Measurements from ENCODE around the gene ACOXL.

The ACOXL gene

GRCh38 chr2:110971811-110972210 is 239.4 kb downstream of the ACOXL start:
- no peaks in the 10 kb centered on the region for H3K36me3 ChIP-seq (ENCODE audit: control insufficient read depth in 1 of 2, insufficient read depth in 2 of 2, low read length in 2 of 2)
- no peaks in the 10 kb centered on the region for H3K9me3 ChIP-seq (ENCODE audit: control insufficient read depth in 1 of 2, low read length in 2 of 2)

GRCh38 chr2:110973262-110973661 is 240.9 kb downstream of the ACOXL start:
- Histone ChIP-seq H3K9ac (ENCODE audit: low read depth in 1 of 2, low read length in 2 of 2) (no peak overlapping the region), H3K27me3 (ENCODE audit: control insufficient read depth in 1 of 2, insufficient read depth in 2 of 2, low read length in 2 of 2) (no peaks in the 10 kb centered on the region), H3K4me1 (ENCODE audit: control insufficient read depth in 1 of 2, insufficient read depth in 2 of 2, low read length in 2 of 2) (no peaks in the 10 kb centered on the region), H3K36me3 (ENCODE audit: control insufficient read depth in 1 of 2, insufficient read depth in 2 of 2, low read length in 2 of 2) (no peaks in the 10 kb centered on the region), H3K4me3 (ENCODE audit: low read depth in 1 of 2, low read length in 2 of 2) (no peak overlapping the region), H3K27ac (ENCODE audit: low read depth, low read length) (no peak overlapping the region), H3K9me3 (ENCODE audit: control insufficient read depth in 1 of 2, low read length in 2 of 2) (no peaks in the 10 kb centered on the region)

More at GRCh38 chr2:110971811-110972210, 239.4 kb downstream of the ACOXL start:
- no peak overlapping the region for H3K4me3 ChIP-seq (ENCODE audit: low read depth in 1 of 2, low read length in 2 of 2)
- H3K4me1 ChIP-seq (ENCODE audit: control insufficient read depth in 1 of 2, insufficient read depth in 2 of 2, low read length in 2 of 2): no peaks in the 10 kb centered on the region
- no peak overlapping the region for H3K27ac ChIP-seq (ENCODE audit: low read depth, low read length)
- H3K9ac ChIP-seq (ENCODE audit: low read depth in 1 of 2, low read length in 2 of 2): no peak overlapping the region
- H3K27me3 ChIP-seq (ENCODE audit: control insufficient read depth in 1 of 2, insufficient read depth in 2 of 2, low read length in 2 of 2): no peaks in the 10 kb centered on the region

GRCh38 chr2:110977403-110977802 is 245.0 kb downstream of the ACOXL start:
- Histone ChIP-seq H3K4me3 (ENCODE audit: low read depth in 1 of 2, low read length in 2 of 2) (no peak overlapping the region), H3K9ac (ENCODE audit: low read depth in 1 of 2, low read length in 2 of 2) (no peak overlapping the region), H3K9me3 (ENCODE audit: control insufficient read depth in 1 of 2, low read length in 2 of 2) (no peaks in the 10 kb centered on the region), H3K4me1 (ENCODE audit: control insufficient read depth in 1 of 2, insufficient read depth in 2 of 2, low read length in 2 of 2) (no peaks in the 10 kb centered on the region), H3K27ac (ENCODE audit: low read depth, low read length) (no peak overlapping the region), H3K27me3 (ENCODE audit: control insufficient read depth in 1 of 2, insufficient read depth in 2 of 2, low read length in 2 of 2) (no peaks in the 10 kb centered on the region), H3K36me3 (ENCODE audit: control insufficient read depth in 1 of 2, insufficient read depth in 2 of 2, low read length in 2 of 2) (no peaks in the 10 kb centered on the region)

- no peaks in the 10 kb centered on the region for H3K36me3 ChIP-seq (ENCODE audit: control insufficient read depth in 1 of 2, insufficient read depth in 2 of 2, low read length in 2 of 2)
- no peak overlapping the region for H3K4me3 ChIP-seq (ENCODE audit: low read depth in 1 of 2, low read length in 2 of 2)
- H3K27me3 ChIP-seq (ENCODE audit: control insufficient read depth in 1 of 2, insufficient read depth in 2 of 2, low read length in 2 of 2): no peaks in the 10 kb centered on the region
- no peaks in the 10 kb centered on the region for H3K4me1 ChIP-seq (ENCODE audit: control insufficient read depth in 1 of 2, insufficient read depth in 2 of 2, low read length in 2 of 2)
- no peak overlapping the region for H3K9ac ChIP-seq (ENCODE audit: low read depth in 1 of 2, low read length in 2 of 2)
- H3K27ac ChIP-seq (ENCODE audit: low read depth, low read length): no peak overlapping the region
- H3K9me3 ChIP-seq (ENCODE audit: control insufficient read depth in 1 of 2, low read length in 2 of 2): no peaks in the 10 kb centered on the region
Measured at GRCh38 chr2:110978148-110978547, 245.8 kb downstream of the ACOXL start.

- Histone ChIP-seq H3K27ac (ENCODE audit: low read depth, low read length) (no peak overlapping the region), H3K36me3 (ENCODE audit: control insufficient read depth in 1 of 2, insufficient read depth in 2 of 2, low read length in 2 of 2) (no peaks in the 10 kb centered on the region), H3K4me3 (ENCODE audit: low read depth in 1 of 2, low read length in 2 of 2) (no peak overlapping the region), H3K4me1 (ENCODE audit: control insufficient read depth in 1 of 2, insufficient read depth in 2 of 2, low read length in 2 of 2) (no peaks in the 10 kb centered on the region), H3K9ac (ENCODE audit: low read depth in 1 of 2, low read length in 2 of 2) (no peak overlapping the region), H3K27me3 (ENCODE audit: control insufficient read depth in 1 of 2, insufficient read depth in 2 of 2, low read length in 2 of 2) (no peaks in the 10 kb centered on the region), H3K9me3 (ENCODE audit: control insufficient read depth in 1 of 2, low read length in 2 of 2) (no peaks in the 10 kb centered on the region)
Measured at GRCh38 chr2:110978756-110979470, 246.5 kb downstream of the ACOXL start.

GRCh38 chr2:110979471-110980338 is 247.3 kb downstream of the ACOXL start:
- no peak overlapping the region for H3K4me3 ChIP-seq (ENCODE audit: low read depth in 1 of 2, low read length in 2 of 2)
- no peaks in the 10 kb centered on the region for H3K9me3 ChIP-seq (ENCODE audit: control insufficient read depth in 1 of 2, low read length in 2 of 2)
- no peak overlapping the region for H3K9ac ChIP-seq (ENCODE audit: low read depth in 1 of 2, low read length in 2 of 2)
- no peaks in the 10 kb centered on the region for H3K4me1 ChIP-seq (ENCODE audit: control insufficient read depth in 1 of 2, insufficient read depth in 2 of 2, low read length in 2 of 2)
- no peak overlapping the region for H3K27ac ChIP-seq (ENCODE audit: low read depth, low read length)
- no peaks in the 10 kb centered on the region for H3K27me3 ChIP-seq (ENCODE audit: control insufficient read depth in 1 of 2, insufficient read depth in 2 of 2, low read length in 2 of 2)
- no peaks in the 10 kb centered on the region for H3K36me3 ChIP-seq (ENCODE audit: control insufficient read depth in 1 of 2, insufficient read depth in 2 of 2, low read length in 2 of 2)

- Histone ChIP-seq H3K4me1 (ENCODE audit: control insufficient read depth in 1 of 2, insufficient read depth in 2 of 2, low read length in 2 of 2) (no peaks in the 10 kb centered on the region), H3K36me3 (ENCODE audit: control insufficient read depth in 1 of 2, insufficient read depth in 2 of 2, low read length in 2 of 2) (no peaks in the 10 kb centered on the region), H3K27ac (ENCODE audit: low read depth, low read length) (no peak overlapping the region), H3K4me3 (ENCODE audit: low read depth in 1 of 2, low read length in 2 of 2) (no peak overlapping the region), H3K9me3 (ENCODE audit: control insufficient read depth in 1 of 2, low read length in 2 of 2) (no peaks in the 10 kb centered on the region), H3K27me3 (ENCODE audit: control insufficient read depth in 1 of 2, insufficient read depth in 2 of 2, low read length in 2 of 2) (no peaks in the 10 kb centered on the region), H3K9ac (ENCODE audit: low read depth in 1 of 2, low read length in 2 of 2) (no peak overlapping the region)
Measured at GRCh38 chr2:110980339-110981062, 248.1 kb downstream of the ACOXL start.

- Histone ChIP-seq H3K9ac (ENCODE audit: low read depth in 1 of 2, low read length in 2 of 2) (no peak overlapping the region), H3K27me3 (ENCODE audit: control insufficient read depth in 1 of 2, insufficient read depth in 2 of 2, low read length in 2 of 2) (no peaks in the 10 kb centered on the region), H3K4me1 (ENCODE audit: control insufficient read depth in 1 of 2, insufficient read depth in 2 of 2, low read length in 2 of 2) (no peaks in the 10 kb centered on the region), H3K27ac (ENCODE audit: low read depth, low read length) (no peak overlapping the region), H3K4me3 (ENCODE audit: low read depth in 1 of 2, low read length in 2 of 2) (no peak overlapping the region), H3K9me3 (ENCODE audit: control insufficient read depth in 1 of 2, low read length in 2 of 2) (no peaks in the 10 kb centered on the region), H3K36me3 (ENCODE audit: control insufficient read depth in 1 of 2, insufficient read depth in 2 of 2, low read length in 2 of 2) (no peaks in the 10 kb centered on the region)
Measured at GRCh38 chr2:110983133-110983532, 250.8 kb downstream of the ACOXL start.

- H3K9ac ChIP-seq (ENCODE audit: low read depth in 1 of 2, low read length in 2 of 2): no peak overlapping the region
- H3K27ac ChIP-seq (ENCODE audit: low read depth, low read length): no peak overlapping the region
- no peaks in the 10 kb centered on the region for H3K4me1 ChIP-seq (ENCODE audit: control insufficient read depth in 1 of 2, insufficient read depth in 2 of 2, low read length in 2 of 2)
- H3K9me3 ChIP-seq (ENCODE audit: control insufficient read depth in 1 of 2, low read length in 2 of 2): no peaks in the 10 kb centered on the region
- no peaks in the 10 kb centered on the region for H3K27me3 ChIP-seq (ENCODE audit: control insufficient read depth in 1 of 2, insufficient read depth in 2 of 2, low read length in 2 of 2)
- H3K36me3 ChIP-seq (ENCODE audit: control insufficient read depth in 1 of 2, insufficient read depth in 2 of 2, low read length in 2 of 2): no peaks in the 10 kb centered on the region
- H3K4me3 ChIP-seq (ENCODE audit: low read depth in 1 of 2, low read length in 2 of 2): no peak overlapping the region
Measured at GRCh38 chr2:110984694-110985490, 252.5 kb downstream of the ACOXL start.

Data from duodenal mucosa (tissue), 2 donors.